ENCODE data around the gene PRSS2.

- TF ChIP-seq POLR2A (IDR thresholded peaks at IDR 0.05), result no peak
- TF ChIP-seq, protein P1, sequence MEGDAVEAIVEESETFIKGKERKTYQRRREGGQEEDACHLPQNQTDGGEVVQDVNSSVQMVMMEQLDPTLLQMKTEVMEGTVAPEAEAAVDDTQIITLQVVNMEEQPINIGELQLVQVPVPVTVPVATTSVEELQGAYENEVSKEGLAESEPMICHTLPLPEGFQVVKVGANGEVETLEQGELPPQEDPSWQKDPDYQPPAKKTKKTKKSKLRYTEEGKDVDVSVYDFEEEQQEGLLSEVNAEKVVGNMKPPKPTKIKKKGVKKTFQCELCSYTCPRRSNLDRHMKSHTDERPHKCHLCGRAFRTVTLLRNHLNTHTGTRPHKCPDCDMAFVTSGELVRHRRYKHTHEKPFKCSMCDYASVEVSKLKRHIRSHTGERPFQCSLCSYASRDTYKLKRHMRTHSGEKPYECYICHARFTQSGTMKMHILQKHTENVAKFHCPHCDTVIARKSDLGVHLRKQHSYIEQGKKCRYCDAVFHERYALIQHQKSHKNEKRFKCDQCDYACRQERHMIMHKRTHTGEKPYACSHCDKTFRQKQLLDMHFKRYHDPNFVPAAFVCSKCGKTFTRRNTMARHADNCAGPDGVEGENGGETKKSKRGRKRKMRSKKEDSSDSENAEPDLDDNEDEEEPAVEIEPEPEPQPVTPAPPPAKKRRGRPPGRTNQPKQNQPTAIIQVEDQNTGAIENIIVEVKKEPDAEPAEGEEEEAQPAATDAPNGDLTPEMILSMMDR (IDR thresholded peaks at IDR 0.05), result no peak
Measured at GRCh38 chr7:142793156-142793555, 22.4 kb downstream of the PRSS2 start.

Measured in tibial nerve (tissue), 3 donors.